DLD1 (cell line): Measurements from ENCODE around the gene KIR3DL2.
"Not testable (repeated sequence)": the region's sequence is repeated elsewhere in the genome, so short reads cannot be mapped to it uniquely, and the experiment has no call there.

Experiments
- in situ Hi-C: cut with HindIII; loops from 2 replicates; pipeline ENCODE4 v1.10.0; 2017; ENCODE audit warnings: low sequenced_read_pairs

KIR3DL2 gene

GRCh38 chr19:54850061-54850640, at the start of gene KIR3DL2:
Gene KIR3DL2 (plus strand): TSS chr19:54850443. CDS start chr19:54850476, 33 bp downstream.
- in situ Hi-C loops = not testable (repeated sequence)

DNA sequence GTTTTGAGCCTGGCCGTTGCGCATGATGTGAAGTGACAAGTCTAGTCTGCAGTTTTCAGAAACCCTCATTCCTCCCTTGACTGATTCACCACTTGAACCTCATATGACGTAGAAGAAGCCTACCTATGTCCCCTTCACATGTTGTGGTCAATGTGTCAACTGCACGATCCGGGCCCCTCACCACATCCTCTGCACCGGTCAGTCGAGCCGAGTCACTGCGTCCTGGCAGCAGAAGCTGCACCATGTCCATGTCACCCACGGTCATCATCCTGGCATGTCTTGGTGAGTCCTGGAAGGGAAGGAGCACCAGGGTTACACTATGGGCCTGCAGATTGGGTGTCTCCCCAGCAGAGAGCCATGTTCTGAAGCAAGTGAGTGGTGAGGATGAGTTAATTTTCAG, 46.8 kb upstream of the KIR3DL2 start, which contains the start of gene KIR2DL4:
TSS of gene KIR2DL4 (plus strand) at position 201 of the 400 bp plus-strand sequence. CDS start at position 243, 42 bp downstream.
- in situ Hi-C loops = no loop called here

- in situ Hi-C loops = no loop called here
These were observed 46.1 kb upstream of the KIR3DL2 start for GRCh38 chr19:54804101-54804500.

DNA sequence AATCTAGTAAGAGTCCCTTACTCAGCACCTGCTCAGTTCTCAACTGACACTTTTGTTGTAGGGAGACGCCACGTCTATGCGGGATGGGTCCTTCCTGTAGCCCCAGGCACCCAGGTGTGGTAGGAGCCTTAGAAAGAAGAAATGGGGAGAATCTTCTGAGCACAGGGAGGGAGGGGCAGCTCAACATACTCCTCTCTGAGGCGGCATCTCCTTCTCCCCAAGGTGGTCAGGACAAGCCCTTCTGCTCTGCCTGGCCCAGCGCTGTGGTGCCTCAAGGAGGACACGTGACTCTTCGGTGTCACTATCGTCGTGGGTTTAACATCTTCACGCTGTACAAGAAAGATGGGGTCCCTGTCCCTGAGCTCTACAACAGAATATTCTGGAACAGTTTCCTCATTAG, 45.7 kb upstream of the KIR3DL2 start:
- in situ Hi-C loops = no loop called here

DNA sequence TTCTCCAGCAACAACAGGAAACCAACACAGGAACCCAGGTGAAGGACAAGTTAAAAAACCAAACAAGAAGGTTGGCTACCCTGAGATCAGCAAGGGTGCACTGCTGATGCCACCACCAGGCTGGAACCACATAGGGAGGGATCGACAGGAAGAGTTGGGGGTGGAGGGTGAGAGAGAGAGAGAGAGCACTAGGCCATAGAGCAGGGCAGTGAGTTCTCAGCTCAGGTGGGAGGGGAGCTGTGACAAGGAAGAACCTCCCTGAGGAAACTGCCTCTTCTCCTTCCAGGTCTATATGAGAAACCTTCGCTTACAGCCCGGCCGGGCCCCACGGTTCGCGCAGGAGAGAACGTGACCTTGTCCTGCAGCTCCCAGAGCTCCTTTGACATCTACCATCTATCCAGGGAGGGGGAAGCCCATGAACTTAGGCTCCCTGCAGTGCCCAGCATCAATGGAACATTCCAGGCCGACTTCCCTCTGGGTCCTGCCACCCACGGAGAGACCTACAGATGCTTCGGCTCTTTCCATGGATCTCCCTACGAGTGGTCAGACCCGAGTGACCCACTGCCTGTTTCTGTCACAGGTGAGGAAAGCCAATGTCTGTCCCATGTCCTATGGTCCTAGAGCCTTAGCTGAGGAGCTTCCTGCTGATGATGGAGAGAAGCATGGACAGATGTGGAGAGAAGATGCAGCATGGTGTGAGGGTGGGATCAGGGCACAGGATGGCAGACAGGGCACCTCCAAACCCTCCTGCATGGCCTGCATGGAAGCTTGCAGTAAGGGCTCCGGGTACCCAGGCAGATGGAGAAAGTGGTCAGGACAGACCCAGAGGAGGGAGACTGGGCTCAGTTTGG, 44.4 kb upstream of the KIR3DL2 start:
- in situ Hi-C loops = no loop called here

GRCh38 chr19:54806516-54806838, 43.8 kb upstream of the KIR3DL2 start:
- in situ Hi-C loops = no loop called here

DNA sequence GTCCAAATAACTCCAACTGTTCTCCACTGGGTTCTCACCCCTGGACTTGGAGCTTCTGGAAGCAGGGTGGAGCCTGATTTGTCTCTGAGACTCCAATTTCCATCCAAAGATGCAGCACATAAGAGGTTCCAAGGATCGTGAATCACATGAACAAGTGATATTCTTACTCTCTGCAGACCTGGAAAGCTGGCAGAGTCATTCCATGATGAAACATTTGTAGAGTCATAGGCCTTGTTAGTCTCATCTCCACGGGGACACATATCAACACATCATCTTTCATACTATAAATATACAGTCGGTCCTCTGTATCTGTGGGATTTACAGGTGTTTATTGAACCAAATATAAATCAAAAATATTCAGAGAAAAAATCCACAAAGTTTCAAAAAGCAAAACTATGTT, 35.7 kb upstream of the KIR3DL2 start:
- in situ Hi-C loops = not testable (repeated sequence)

DNA sequence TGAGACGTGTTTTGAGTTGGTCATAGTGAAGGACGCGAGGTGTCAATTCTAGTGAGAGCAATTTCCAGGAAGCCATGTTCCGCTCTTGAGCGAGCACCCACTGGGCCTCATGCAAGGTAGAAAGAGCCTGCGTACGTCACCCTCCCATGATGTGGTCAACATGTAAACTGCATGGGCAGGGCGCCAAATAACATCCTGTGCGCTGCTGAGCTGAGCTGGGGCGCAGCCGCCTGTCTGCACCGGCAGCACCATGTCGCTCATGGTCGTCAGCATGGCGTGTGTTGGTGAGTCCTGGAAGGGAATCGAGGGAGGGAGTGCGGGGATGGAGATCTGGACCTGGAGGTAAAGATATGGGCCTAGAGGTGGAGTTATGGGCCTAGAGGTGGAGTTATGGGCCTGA, 34.0 kb upstream of the KIR3DL2 start, which contains the start of gene KIR3DL1:
TSS of gene KIR3DL1 (plus strand) at position 218 of the 400 bp plus-strand sequence.
- in situ Hi-C loops = not testable (repeated sequence)

- in situ Hi-C loops = no loop called here
These were observed 32.3 kb upstream of the KIR3DL2 start for GRCh38 chr19:54817670-54818536.

DNA sequence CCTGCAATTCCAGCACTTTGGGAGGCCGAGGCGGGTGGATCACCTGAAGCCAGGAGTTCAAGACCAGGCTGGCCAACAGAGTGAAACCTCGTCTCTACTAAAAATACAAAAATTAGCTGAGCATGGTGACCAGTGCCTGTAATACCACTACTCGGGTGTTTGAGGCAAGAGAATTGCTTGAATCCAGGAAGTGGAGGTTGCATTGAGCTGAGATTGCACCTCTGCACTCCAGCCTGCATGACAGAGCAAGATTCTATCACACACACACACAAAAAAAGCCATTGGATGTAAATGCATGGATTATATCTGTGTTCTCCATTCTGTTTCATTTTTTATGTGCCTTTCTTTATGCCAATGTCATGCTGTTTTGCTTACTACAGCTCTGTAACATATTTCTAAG, 25.8 kb upstream of the KIR3DL2 start:
- in situ Hi-C loops = not testable (repeated sequence)

DNA sequence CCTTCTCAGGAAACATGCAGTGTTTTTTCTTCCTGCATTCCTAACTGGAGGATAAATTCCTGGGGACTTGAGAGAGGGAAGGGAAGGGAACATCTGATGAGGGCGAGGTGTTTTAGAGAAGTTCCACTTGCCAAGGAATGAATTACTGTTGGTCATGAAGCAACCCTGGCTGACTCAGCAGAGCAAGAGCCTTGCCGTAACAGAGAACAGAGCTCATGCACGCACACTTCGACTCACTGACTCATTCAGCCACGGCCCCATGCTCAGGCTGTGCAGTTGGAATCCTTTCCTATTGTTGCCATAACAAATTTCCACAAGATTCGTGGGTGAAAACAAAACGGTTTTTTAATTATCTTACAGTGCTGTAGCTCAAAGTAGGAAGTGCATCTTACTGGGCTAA, 24.9 kb upstream of the KIR3DL2 start:
- in situ Hi-C loops = not testable (repeated sequence)

DNA sequence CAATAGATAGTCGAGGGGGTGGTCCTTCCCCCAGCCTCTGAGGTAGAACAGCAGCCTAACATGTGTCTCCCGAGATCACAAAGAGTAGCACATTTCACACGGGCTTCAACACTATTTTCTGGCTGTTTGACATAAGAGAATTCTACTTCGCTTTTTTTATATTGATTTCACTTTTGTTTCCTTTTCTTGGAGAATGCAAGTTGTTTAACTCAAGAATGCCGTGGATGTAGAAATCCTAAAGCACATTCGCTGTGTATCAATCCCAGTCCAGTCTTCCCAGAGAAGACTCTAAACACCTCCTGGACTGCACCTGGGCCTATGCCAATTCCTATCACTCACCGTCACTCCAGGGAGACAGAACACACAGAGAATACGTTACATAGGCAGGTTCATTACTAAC, 22.2 kb upstream of the KIR3DL2 start:
- in situ Hi-C loops = not testable (repeated sequence)

GRCh38 chr19:54832496-54832895, 17.7 kb upstream of the KIR3DL2 start, which contains the start of gene KIR2DS4:
Gene KIR2DS4 (plus strand): TSS chr19:54832676.
- in situ Hi-C loops = not testable (repeated sequence)

- in situ Hi-C loops = not testable (repeated sequence)
These were observed 15.1 kb upstream of the KIR3DL2 start for GRCh38 chr19:54835126-54835525.

GRCh38 chr19:54837522-54837921, 12.7 kb upstream of the KIR3DL2 start:
- in situ Hi-C loops = not testable (repeated sequence)

GRCh38 chr19:54843171-54843570, 7.1 kb upstream of the KIR3DL2 start:
- in situ Hi-C loops = not testable (repeated sequence)

DNA sequence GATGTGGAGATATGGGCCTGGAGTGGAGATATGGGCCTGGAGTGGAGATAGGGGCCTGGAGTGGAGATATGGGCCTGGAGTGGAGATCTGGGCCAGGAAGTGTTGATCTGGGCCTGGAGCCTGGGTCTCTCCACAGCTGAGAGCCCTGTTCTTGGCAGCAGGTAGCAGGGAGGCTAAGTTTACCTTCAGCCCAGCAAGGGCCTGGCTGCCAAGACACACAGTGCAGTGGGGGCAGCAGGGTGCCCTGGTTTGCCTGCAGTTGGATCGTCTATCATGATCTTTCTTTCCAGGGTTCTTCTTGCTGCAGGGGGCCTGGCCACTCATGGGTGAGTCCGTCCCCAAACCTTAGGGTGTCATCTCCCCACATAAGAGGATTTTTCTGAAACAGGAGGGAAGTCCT, 687 bp downstream of the KIR3DL2 start:
- in situ Hi-C loops = no loop called here

DNA sequence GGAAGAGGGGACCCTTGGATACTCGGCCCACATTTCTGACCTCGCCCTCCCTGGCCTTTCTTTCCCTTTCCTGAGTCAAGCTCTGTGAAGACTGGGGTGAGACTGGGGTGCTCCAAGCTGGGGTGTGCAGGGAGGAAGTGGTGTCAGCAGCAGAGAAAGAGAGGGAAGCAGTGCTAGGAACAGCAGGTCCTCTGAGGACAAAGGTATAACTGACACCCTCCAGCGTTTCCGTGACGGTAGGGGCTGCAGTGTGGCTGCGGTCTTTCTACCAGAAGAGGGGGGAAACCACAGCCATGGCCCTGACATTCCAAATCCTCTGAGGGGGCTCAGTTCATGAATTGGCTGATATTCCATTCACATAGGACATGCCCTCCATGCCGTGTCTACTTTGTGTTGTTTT, 1.1 kb downstream of the KIR3DL2 start:
- in situ Hi-C loops = no loop called here

- in situ Hi-C loops = not testable (repeated sequence)
These were observed 5.0 kb downstream of the KIR3DL2 start for GRCh38 chr19:54855241-54855640.

- in situ Hi-C loops = not testable (repeated sequence)
These were observed 8.2 kb downstream of the KIR3DL2 start for GRCh38 chr19:54858476-54858875.

DNA sequence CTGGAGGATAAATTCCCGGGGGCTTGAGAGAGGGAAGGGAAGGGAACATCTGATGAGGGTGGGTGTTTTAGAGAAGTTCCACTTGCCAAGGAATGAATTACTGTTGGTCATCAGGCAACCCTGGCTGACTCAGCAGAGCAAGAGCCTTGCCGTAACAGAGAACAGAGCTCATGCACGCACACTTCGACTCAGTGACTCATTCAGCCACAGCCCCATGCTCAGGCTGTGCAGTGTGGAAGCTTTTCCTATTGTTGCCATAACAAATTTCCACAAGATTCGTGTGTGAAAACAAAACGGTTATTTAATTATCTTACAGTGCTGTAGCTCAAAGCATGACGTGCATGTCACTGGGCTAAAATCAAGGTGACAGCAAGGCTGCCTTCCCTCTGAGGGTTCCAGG, 9.2 kb downstream of the KIR3DL2 start:
- in situ Hi-C loops = not testable (repeated sequence)
